Measurements from ENCODE around the gene DNAJB9. TPM values are rescaled to one million over a fixed set of nuclear protein-coding genes. Genes with fewer than 3 reads are reported as not detected.

DNAJB9 gene
- total RNA-seq, 1 donor from 2014 or later = 26.6 TPM

- peaks cover 6% of the 10 kb centered on the region for H3K4me1 Mint-ChIP-seq
- H3K4me1 ChIP-seq = no peaks in the 10 kb centered on the region
- no peak overlapping the region for H3K4me3 Mint-ChIP-seq
- no peak overlapping the region for H3K4me2 ChIP-seq
- H3K9ac ChIP-seq = no peak overlapping the region
- no peaks in the 10 kb centered on the region for H3K79me2 ChIP-seq (ENCODE audit: low read depth)
- H3K27me3 ChIP-seq = no peaks in the 10 kb centered on the region
- no peak overlapping the region for H3K27ac Mint-ChIP-seq
- H3K9me3 Mint-ChIP-seq = no peaks in the 10 kb centered on the region
- H3K27me3 Mint-ChIP-seq (ENCODE audit: insufficient read depth, low read depth) = no peaks in the 10 kb centered on the region
- H3K36me3 Mint-ChIP-seq = no peaks in the 10 kb centered on the region
- TF ChIP-seq EZH2 (IDR thresholded peaks at IDR 0.05) = no peak
- no peak for TF ChIP-seq CTCF (IDR thresholded peaks at IDR 0.05)
- no peak for TF ChIP-seq EZH2phosphoT487 (IDR thresholded peaks at IDR 0.05)
- H3F3A ChIP-seq (ENCODE audit: low read depth) = no peaks in the 10 kb centered on the region
- H4K20me1 ChIP-seq (ENCODE audit: low read depth) = no peaks in the 10 kb centered on the region
- H3K27ac ChIP-seq = no peak overlapping the region
- H2AFZ ChIP-seq (replicated peaks) = no peak overlapping the region
- no peak for DNase-seq (ENCODE audit: low spot score)
- no peaks in the 10 kb centered on the region for H3K36me3 ChIP-seq
- H3K9me3 ChIP-seq (ENCODE audit: low read depth) = no peaks in the 10 kb centered on the region
- no peak overlapping the region for H3K4me3 ChIP-seq
Measured at GRCh38 chr7:108611268-108611667, 41.6 kb downstream of the DNAJB9 start.

DNA sequence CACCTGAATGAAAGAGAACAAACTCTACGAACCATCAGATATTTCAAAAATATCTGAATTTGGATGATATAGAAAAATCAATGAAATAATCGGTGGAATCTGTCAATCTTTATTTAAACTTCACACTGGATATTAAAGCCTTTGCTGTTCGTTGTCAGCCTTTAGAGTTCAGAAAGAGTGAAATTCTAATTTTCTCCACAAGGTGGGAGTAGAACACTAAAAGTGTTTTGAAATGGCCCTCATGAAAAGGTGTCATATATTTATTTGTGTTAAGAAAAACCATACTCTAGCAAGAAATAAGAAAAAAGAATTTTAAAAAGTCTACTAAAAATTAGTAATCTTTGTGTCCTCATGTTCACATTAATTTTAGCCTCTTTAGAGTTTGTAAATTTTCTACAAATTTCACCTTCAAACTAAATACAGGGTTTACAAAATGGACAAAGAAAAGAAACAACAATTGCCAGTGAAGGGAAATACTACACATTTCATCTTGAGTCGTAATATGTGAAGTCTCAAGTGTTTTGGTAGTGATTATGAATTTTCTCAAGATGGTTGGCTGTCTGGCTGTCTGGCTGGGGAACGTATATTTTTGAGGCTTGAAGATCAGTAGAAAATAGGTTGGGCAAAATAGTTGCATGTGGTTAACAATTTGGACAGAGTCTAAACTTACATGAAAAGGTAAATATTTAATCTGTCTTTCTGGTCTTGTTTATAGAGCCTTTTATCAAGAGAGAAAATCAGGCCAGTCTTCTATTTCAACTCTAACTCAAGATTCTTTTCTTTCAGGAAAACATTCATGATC lies 43.7 kb downstream of the DNAJB9 start:
- no peaks in the 10 kb centered on the region for H3F3A ChIP-seq (ENCODE audit: low read depth)
- DNase-seq (ENCODE audit: low spot score) = peak; percentile 62
- H3K36me3 Mint-ChIP-seq = no peaks in the 10 kb centered on the region
- H3K27me3 Mint-ChIP-seq (ENCODE audit: insufficient read depth, low read depth) = no peaks in the 10 kb centered on the region
- H3K79me2 ChIP-seq (ENCODE audit: low read depth) = no peaks in the 10 kb centered on the region
- no peaks in the 10 kb centered on the region for H3K9me3 Mint-ChIP-seq
- H4K20me1 ChIP-seq (ENCODE audit: low read depth) = no peaks in the 10 kb centered on the region
- no peak overlapping the region for H3K4me2 ChIP-seq
- no peak overlapping the region for H3K4me3 Mint-ChIP-seq
- TF ChIP-seq CTCF (IDR thresholded peaks at IDR 0.05) (peak; percentile 94), EZH2 (IDR thresholded peaks at IDR 0.05) (no peak)
- no peaks in the 10 kb centered on the region for H3K36me3 ChIP-seq
- peak overlapping the region; percentile 80 for H2AFZ ChIP-seq (replicated peaks)
- peaks cover 6% of the 10 kb centered on the region for H3K4me1 Mint-ChIP-seq
- H3K4me3 ChIP-seq = no peak overlapping the region
- H3K9me3 ChIP-seq (ENCODE audit: low read depth) = no peaks in the 10 kb centered on the region
- H3K9ac ChIP-seq = no peak overlapping the region
- no peak overlapping the region for H3K27ac ChIP-seq
- H3K4me1 ChIP-seq = no peaks in the 10 kb centered on the region
- no peak overlapping the region for H3K27ac Mint-ChIP-seq
- no peaks in the 10 kb centered on the region for H3K27me3 ChIP-seq

GRCh38 chr7:108613949-108614381 lies 44.3 kb downstream of the DNAJB9 start:
- no peak for TF ChIP-seq EZH2 (IDR thresholded peaks at IDR 0.05)
- no peak for TF ChIP-seq CTCF (IDR thresholded peaks at IDR 0.05)
- TF ChIP-seq EZH2phosphoT487 (IDR thresholded peaks at IDR 0.05) = no peak
- no peak overlapping the region for H3K9ac ChIP-seq
- H3K36me3 ChIP-seq = no peaks in the 10 kb centered on the region
- H3F3A ChIP-seq (ENCODE audit: low read depth) = no peaks in the 10 kb centered on the region
- Mint-ChIP-seq H3K4me3 (no peak overlapping the region), H3K36me3 (no peaks in the 10 kb centered on the region), H3K27ac (peak overlapping the region; percentile 35), H3K27me3 (ENCODE audit: insufficient read depth, low read depth) (no peaks in the 10 kb centered on the region), H3K4me1 (peaks cover 6% of the 10 kb centered on the region), H3K9me3 (no peaks in the 10 kb centered on the region)
- H3K79me2 ChIP-seq (ENCODE audit: low read depth) = no peaks in the 10 kb centered on the region
- no peak for DNase-seq (ENCODE audit: low spot score)
- H3K4me2 ChIP-seq = no peak overlapping the region
- H3K4me1 ChIP-seq = no peaks in the 10 kb centered on the region
- H3K27ac ChIP-seq = no peak overlapping the region
- H3K27me3 ChIP-seq = no peaks in the 10 kb centered on the region
- H3K4me3 ChIP-seq = no peak overlapping the region
- H4K20me1 ChIP-seq (ENCODE audit: low read depth) = no peaks in the 10 kb centered on the region
- no peaks in the 10 kb centered on the region for H3K9me3 ChIP-seq (ENCODE audit: low read depth)
- H2AFZ ChIP-seq (replicated peaks) = peak overlapping the region; percentile 80
